Measurements from ENCODE around the gene TMC1.
"Not testable (repeated sequence)": the region's sequence is repeated elsewhere in the genome, so short reads cannot be mapped to it uniquely, and the experiment has no call there.

DNA sequence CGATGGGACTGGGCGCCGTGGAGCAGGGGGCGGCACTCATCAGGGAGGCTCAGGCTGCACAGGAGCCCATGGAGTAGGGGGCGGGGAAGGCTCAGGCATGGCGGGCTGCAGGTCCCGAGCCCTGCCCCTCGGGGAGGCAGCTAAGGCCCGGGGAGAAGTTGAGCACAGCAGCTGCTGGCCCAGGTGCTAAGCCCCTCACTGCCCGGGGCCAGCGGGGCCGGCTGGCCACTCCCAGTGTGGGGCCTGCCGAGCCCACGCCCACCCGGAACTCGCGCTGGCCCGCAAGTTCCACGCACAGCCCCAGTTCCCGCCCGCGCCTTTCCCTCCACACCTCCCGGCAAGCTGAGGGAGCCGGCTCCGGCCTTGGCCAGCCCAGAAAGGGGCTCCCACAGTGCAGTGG lies 41.1 kb upstream of the TMC1 start:
- TF ChIP-seq CTCF (IDR thresholded peaks at IDR 0.05; ENCODE audit: borderline replicate concordance, extremely low read depth, low read length, poor library complexity, severe bottlenecking); EZH2 (IDR thresholded peaks at IDR 0.05; ENCODE audit: borderline replicate concordance, low read depth, low read length, severe bottlenecking): not testable (repeated sequence)
